Loucy (cell line): Measurements from ENCODE around the gene BRD1.

Experiments used
- H2AFZ ChIP-seq: fragments of 200-600 bp; sonication (generic); 2 replicates; pipeline ENCODE4 v1.6.0; 2016; ENCODE audit warnings: antibody characterized with exemption, mild to moderate bottlenecking, low read length, moderate library complexity
- H3F3A ChIP-seq: fragments of 200-600 bp; 2 replicates; pipeline ENCODE4 v1.6.0; 2016; ENCODE audit warnings: antibody characterized with exemption, low read depth, mild to moderate bottlenecking
- H3K27me3 ChIP-seq: fragments of 200-600 bp; sonication (generic); 2 replicates; pipeline ENCODE4 v1.6.1; 2014; ENCODE audit warnings: low read length, mild to moderate bottlenecking; ENCODE audit not compliant: insufficient read depth, poor library complexity, severe bottlenecking
- H3K36me3 ChIP-seq: fragments of 200-600 bp; sonication (generic); 2 replicates; pipeline ENCODE4 v1.6.1; 2016; ENCODE audit warnings: low read length; ENCODE audit not compliant: insufficient read depth
- H3K4me1 ChIP-seq: fragments of 200-600 bp; sonication (generic); 2 replicates; pipeline ENCODE4 v1.5.1; 2014; ENCODE audit warnings: low read length, mild to moderate bottlenecking; ENCODE audit not compliant: insufficient read depth, poor library complexity, severe bottlenecking
- H3K4me2 ChIP-seq: fragments of 200-600 bp; sonication (generic); 2 replicates; pipeline ENCODE4 v1.6.0; 2014; ENCODE audit warnings: antibody characterized with exemption, low read length, low read depth, mild to moderate bottlenecking; ENCODE audit not compliant: poor library complexity, severe bottlenecking
- H3K4me3 ChIP-seq: fragments of 200-600 bp; sonication (generic); 2 replicates; pipeline ENCODE4 v1.5.1; 2014; ENCODE audit warnings: low read length, mild to moderate bottlenecking, mixed read lengths; ENCODE audit not compliant: poor library complexity, severe bottlenecking
- H3K79me2 ChIP-seq: fragments of 200-600 bp; sonication (generic); 2 replicates; pipeline ENCODE4 v1.6.1; 2014; ENCODE audit warnings: low read length; ENCODE audit not compliant: insufficient read depth
- H3K9ac ChIP-seq: fragments of 200-600 bp; sonication (generic); 2 replicates; pipeline ENCODE4 v1.6.0; 2014; ENCODE audit warnings: mild to moderate bottlenecking, low read depth, low read length, moderate library complexity; ENCODE audit not compliant: poor library complexity, severe bottlenecking
- H3K9me2 ChIP-seq: fragments of 200-600 bp; sonication (generic); replicated peaks from 2 replicates; pipeline ENCODE4 v1.6.1; 2016; ENCODE audit warnings: low read depth, low read length, mixed read lengths
- H3K9me3 ChIP-seq: fragments of 200-600 bp; sonication (generic); 2 replicates; pipeline ENCODE4 v1.6.1; 2014; ENCODE audit warnings: mild to moderate bottlenecking, antibody characterized with exemption, low read length, low read depth; ENCODE audit not compliant: insufficient read depth
- H4K20me1 ChIP-seq: fragments of 200-600 bp; sonication (generic); 2 replicates; pipeline ENCODE4 v1.6.0; 2014; ENCODE audit warnings: antibody characterized with exemption, low read length, mild to moderate bottlenecking; ENCODE audit not compliant: insufficient read depth, poor library complexity, severe bottlenecking
- EZH2phosphoT487 ChIP-seq: fragments of 200-600 bp; IDR thresholded peaks from 2 replicates; pipeline ENCODE4 v1.6.1; 2018; ENCODE audit warnings: antibody characterized with exemption, mild to moderate bottlenecking, moderate library complexity, borderline replicate concordance
- TF ChIP-seq, protein P1 (sequence below): fragments of 200-600 bp; sonication (generic); conservative IDR thresholded peaks from 2 replicates; pipeline ENCODE4 v1.5.1; 2014; ENCODE audit warnings: mild to moderate bottlenecking, antibody characterized with exemption, low read length

The BRD1 gene

DNA sequence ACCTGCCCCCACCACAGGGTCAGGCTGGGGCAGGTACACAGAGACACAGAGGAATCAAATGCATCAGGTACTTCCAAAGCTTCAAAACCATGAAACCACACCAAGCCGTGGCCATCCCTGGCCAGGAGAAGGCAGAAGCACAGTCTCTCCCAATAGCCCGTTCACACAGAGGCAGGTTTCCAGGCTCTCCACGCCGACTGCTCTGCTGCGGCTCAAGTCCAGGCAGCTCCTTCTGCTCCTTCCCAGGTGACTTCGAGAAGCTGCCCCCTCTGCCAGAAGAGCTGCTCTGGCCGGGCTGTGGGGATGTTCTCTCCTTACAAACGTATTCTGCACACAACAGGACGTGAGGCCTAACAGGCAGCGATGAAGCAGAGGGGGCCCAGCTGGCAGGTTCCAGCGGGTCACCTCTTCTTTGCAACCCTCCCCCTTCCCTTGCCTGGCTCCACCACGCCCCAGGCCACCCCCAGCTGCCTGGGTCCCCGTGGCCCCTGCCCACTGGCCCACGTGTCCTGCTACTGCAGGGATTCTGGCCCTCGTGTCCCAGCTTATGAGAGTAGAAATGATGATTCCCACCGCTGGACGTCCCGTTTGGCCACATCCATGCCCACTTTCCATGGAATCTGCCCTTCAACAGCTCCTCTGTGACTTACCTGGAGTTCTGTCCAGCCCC lies 26.1 kb downstream of the BRD1 start:
- no peaks in the 10 kb centered on the region for H3F3A ChIP-seq
- H3K9me2 ChIP-seq: no peaks in the 10 kb centered on the region
- peaks cover 94% of the 10 kb centered on the region for H4K20me1 ChIP-seq
- no peaks in the 10 kb centered on the region for H3K9me3 ChIP-seq
- H3K79me2 ChIP-seq: peaks cover 95% of the 10 kb centered on the region
- TF ChIP-seq, protein P1, sequence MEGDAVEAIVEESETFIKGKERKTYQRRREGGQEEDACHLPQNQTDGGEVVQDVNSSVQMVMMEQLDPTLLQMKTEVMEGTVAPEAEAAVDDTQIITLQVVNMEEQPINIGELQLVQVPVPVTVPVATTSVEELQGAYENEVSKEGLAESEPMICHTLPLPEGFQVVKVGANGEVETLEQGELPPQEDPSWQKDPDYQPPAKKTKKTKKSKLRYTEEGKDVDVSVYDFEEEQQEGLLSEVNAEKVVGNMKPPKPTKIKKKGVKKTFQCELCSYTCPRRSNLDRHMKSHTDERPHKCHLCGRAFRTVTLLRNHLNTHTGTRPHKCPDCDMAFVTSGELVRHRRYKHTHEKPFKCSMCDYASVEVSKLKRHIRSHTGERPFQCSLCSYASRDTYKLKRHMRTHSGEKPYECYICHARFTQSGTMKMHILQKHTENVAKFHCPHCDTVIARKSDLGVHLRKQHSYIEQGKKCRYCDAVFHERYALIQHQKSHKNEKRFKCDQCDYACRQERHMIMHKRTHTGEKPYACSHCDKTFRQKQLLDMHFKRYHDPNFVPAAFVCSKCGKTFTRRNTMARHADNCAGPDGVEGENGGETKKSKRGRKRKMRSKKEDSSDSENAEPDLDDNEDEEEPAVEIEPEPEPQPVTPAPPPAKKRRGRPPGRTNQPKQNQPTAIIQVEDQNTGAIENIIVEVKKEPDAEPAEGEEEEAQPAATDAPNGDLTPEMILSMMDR: no peak
- no peak for TF ChIP-seq EZH2phosphoT487
- H2AFZ ChIP-seq: no peak overlapping the region
- H3K36me3 ChIP-seq: peaks cover 89% of the 10 kb centered on the region; the same call in 1 of the 2 replicates
- H3K27me3 ChIP-seq: no peaks in the 10 kb centered on the region
- no peak overlapping the region for H3K4me2 ChIP-seq
- no peaks in the 10 kb centered on the region for H3K4me1 ChIP-seq
- H3K4me3 ChIP-seq: no peak overlapping the region
- no peak overlapping the region for H3K9ac ChIP-seq

DNA sequence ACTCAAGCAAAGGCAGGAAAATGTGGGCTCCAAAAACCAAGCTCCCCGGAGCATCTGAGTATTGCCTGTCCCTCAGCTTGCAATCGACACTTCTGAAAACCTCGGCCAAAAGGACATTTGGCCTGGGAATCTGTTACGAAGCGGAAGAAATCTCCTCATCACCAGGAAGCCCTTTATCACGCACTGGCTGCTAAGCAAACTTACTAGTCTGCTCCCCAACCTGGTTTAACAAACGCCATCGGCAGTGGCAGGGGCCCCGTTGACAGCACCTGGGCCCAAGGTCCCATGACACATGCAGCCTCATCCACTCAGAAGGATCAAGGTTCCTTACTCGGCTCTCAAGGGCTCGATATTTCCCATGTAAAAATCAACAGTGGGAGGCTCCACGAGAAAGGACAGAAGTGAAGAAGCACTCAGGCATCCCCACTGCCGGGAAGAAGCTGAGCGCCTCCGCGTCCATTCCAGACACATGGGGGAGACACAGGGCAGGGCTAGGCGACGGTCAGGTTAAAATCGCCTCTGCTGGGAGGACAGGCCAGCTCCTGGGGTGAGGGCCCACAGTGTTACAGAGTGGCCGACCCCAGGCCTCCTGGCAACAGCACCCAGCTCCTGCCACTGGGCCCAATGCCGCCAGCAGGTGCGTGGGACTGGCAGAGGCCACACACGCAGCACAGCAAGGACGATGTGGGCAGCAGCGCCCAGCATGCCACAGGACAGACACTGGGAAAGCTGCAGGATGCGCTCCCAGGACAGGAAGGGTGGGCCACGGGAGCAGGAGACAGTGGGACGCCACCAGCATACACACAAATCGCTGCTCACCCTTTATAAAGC lies 27.1 kb downstream of the BRD1 start:
- peaks cover 87% of the 10 kb centered on the region for H4K20me1 ChIP-seq
- no peak overlapping the region for H3K4me2 ChIP-seq
- no peaks in the 10 kb centered on the region for H3K9me2 ChIP-seq
- no peaks in the 10 kb centered on the region for H3K9me3 ChIP-seq
- H3K4me1 ChIP-seq: no peaks in the 10 kb centered on the region
- no peak overlapping the region for H3K9ac ChIP-seq
- H3F3A ChIP-seq: no peaks in the 10 kb centered on the region
- TF ChIP-seq, protein P1: no peak
- TF ChIP-seq EZH2phosphoT487: no peak
- no peaks in the 10 kb centered on the region for H3K27me3 ChIP-seq
- no peak overlapping the region for H3K4me3 ChIP-seq
- peaks cover 92% of the 10 kb centered on the region; the same call in 1 of the 2 replicates for H3K36me3 ChIP-seq
- H3K79me2 ChIP-seq: peaks cover 91% of the 10 kb centered on the region
- no peak overlapping the region for H2AFZ ChIP-seq

DNA sequence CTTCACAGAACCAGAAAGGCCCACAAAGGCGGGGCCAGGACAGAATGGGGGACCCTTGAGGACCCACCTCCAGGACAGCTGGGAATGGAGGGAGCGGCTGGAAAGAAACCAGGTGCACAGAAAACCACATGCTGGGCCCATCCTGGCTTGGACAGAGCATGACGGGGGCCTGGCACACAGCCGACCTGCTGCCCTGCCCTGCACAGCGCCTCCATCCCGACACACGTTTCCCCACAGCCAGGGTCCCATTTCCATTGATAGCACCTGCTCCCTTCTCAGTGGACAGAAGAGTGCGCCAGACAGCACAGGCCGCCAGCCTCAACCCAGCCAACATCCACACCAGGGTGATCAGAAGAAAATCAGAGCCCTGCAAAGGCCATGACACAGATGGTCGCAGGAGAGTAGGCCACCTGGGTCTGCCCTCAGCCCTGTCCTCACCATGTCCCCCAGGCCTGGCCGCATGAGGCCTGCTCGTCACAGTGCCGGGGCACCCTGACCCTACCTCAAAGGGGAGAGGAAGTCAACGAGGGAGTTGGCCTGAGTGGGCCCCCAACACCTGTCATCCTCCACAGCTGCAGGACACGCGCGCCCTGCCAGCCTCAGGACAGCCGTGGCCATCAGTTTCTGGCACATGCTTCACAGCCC lies 28.1 kb downstream of the BRD1 start:
- H3K4me2 ChIP-seq: no peak overlapping the region
- H2AFZ ChIP-seq: no peak overlapping the region
- no peak overlapping the region for H3K4me3 ChIP-seq
- H3K27me3 ChIP-seq: no peaks in the 10 kb centered on the region
- no peaks in the 10 kb centered on the region for H3F3A ChIP-seq
- H3K36me3 ChIP-seq: peaks cover 93% of the 10 kb centered on the region; the same call in 1 of the 2 replicates
- H3K9me3 ChIP-seq: no peaks in the 10 kb centered on the region
- no peaks in the 10 kb centered on the region for H3K9me2 ChIP-seq
- no peak overlapping the region for H3K9ac ChIP-seq
- H3K4me1 ChIP-seq: no peaks in the 10 kb centered on the region
- H3K79me2 ChIP-seq: peaks cover 90% of the 10 kb centered on the region
- no peak for TF ChIP-seq EZH2phosphoT487
- TF ChIP-seq, protein P1: no peak
- peaks cover 84% of the 10 kb centered on the region for H4K20me1 ChIP-seq
